Measurements from ENCODE around the gene SERPINI1.

SERPINI1 gene

GRCh38 chr3:167710552-167710951, 25.0 kb upstream of the SERPINI1 start:
- DNase-seq (ENCODE audit: low spot score): no peak
- no peak for TF ChIP-seq CTCF (IDR thresholded peaks at IDR 0.05)
- H3K4me3 ChIP-seq: no peak overlapping the region
- H3K27ac ChIP-seq: no peak overlapping the region

GRCh38 chr3:167711439-167711838, 24.1 kb upstream of the SERPINI1 start:
- no peak overlapping the region for H3K4me3 ChIP-seq
- H3K27ac ChIP-seq: no peak overlapping the region
- no peak for DNase-seq (ENCODE audit: low spot score)
- TF ChIP-seq CTCF (IDR thresholded peaks at IDR 0.05): no peak

- TF ChIP-seq CTCF (IDR thresholded peaks at IDR 0.05): no peak
- Histone ChIP-seq H3K4me3 (no peak overlapping the region), H3K27ac (no peak overlapping the region)
- DNase-seq (ENCODE audit: low spot score): no peak
Measured at GRCh38 chr3:167712445-167712844, 23.1 kb upstream of the SERPINI1 start.

GRCh38 chr3:167714871-167715270, 20.6 kb upstream of the SERPINI1 start:
- H3K4me3 ChIP-seq: no peak overlapping the region
- DNase-seq (ENCODE audit: low spot score): no peak

GRCh38 chr3:167716920-167717319, 18.6 kb upstream of the SERPINI1 start:
- no peak for TF ChIP-seq CTCF (IDR thresholded peaks at IDR 0.05)
- DNase-seq (ENCODE audit: low spot score): no peak
- no peak overlapping the region for H3K4me3 ChIP-seq
- H3K27ac ChIP-seq: no peak overlapping the region

More at GRCh38 chr3:167714871-167715270, 20.6 kb upstream of the SERPINI1 start:
- no peak overlapping the region for H3K27ac ChIP-seq
- TF ChIP-seq CTCF (IDR thresholded peaks at IDR 0.05): no peak

- no peak overlapping the region for H3K4me3 ChIP-seq
- no peak overlapping the region for H3K27ac ChIP-seq
- no peak for TF ChIP-seq CTCF (IDR thresholded peaks at IDR 0.05)
- no peak for DNase-seq (ENCODE audit: low spot score)
Measured at GRCh38 chr3:167718582-167718981, 16.9 kb upstream of the SERPINI1 start.

DNA sequence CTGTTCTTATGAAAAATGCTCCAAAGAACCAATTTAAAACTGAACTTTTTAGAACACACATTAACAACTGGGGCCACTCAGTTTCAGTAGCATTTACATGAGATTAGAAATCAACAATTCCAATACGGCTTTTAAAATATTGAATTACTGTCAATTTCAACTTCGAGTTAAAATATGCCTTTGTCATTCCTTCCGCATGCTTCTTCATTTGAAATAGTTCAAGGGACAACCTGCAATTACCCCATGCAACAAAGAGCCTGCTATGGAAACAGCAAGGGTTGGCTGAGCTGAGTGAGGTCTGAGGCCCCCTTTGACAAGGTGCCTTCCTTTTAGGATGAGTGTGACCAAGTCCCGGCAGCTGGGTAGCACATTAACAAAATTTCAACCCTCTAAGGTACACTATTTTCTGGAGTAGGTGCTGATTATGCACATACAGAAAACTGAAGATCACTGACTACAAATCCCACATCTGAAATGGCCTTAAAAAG, 12.5 kb upstream of the SERPINI1 start:
- H3K4me3 ChIP-seq: no peak overlapping the region
- H3K27ac ChIP-seq: no peak overlapping the region
- DNase-seq (ENCODE audit: low spot score): no peak
- TF ChIP-seq CTCF (IDR thresholded peaks at IDR 0.05): no peak

All from coronary artery (tissue), 2 donors.